ENCODE results near the gene KIF19.

The KIF19 gene

DNA sequence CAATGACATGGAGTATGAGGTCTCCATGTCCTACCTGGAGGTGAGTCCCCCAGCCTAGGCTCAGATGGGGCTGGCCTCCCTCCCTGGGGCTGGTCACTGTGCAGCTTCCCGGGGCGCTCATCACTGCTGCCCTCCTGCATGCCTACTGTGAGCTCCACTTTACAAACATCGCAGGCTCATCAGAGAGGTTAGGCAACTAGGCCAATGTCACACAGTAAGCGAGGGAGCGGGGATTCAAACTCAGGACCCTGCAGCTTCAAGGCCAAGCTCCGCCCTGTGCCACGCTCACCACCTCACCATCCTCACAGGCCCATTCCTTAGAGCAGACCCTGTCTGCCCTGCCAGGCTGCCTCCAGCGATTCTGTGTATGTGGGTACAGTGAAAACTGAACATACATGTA is 17.1 kb downstream of the KIF19 start:
- Histone ChIP-seq H3K4me1 (ENCODE audit: control insufficient read depth in 2 of 2, insufficient read depth in 1 of 2, low read depth in 1 of 2, low read length in 2 of 2) (peaks cover 0 to 10% of the 10 kb centered on the region in 2 donors), H3K4ac (ENCODE audit: low read length) (no peak overlapping the region), H3K79me1 (ENCODE audit: low read depth, low read length) (peaks cover 5% of the 10 kb centered on the region), H2BK5ac (ENCODE audit: low read length) (no peak overlapping the region), H3K36me3 (replicated peaks in 1 of 2; ENCODE audit: control insufficient read depth in 2 of 2, insufficient read depth in 2 of 2, low read length in 2 of 2) (no peaks in the 10 kb centered on the region), H2AK5ac (ENCODE audit: low read depth, low read length) (peak overlapping the region; percentile 93), H2BK12ac (ENCODE audit: low read length) (peak overlapping the region; percentile 84), H3K18ac (ENCODE audit: low read length) (peak overlapping the region; percentile 79), H2BK120ac (ENCODE audit: low read depth, low read length) (no peak overlapping the region), H3K4me2 (ENCODE audit: insufficient read depth, low read length, poor library complexity, severe bottlenecking) (no peak overlapping the region), H3K27ac (replicated peaks; ENCODE audit: low read length) (no peak overlapping the region), H4K91ac (ENCODE audit: low read depth, low read length, poor library complexity) (no peak overlapping the region), H4K8ac (ENCODE audit: low read depth, low read length) (peak overlapping the region; percentile 10), H3K27me3 (ENCODE audit: control insufficient read depth in 3 of 3, insufficient read depth in 3 of 3, low read depth in 1 of 3, low read length in 3 of 3) (peaks cover 0 to 67% (median 2%) of the 10 kb centered on the region in 3 experiments), H3K23ac (ENCODE audit: low read depth, low read length, poor library complexity) (peak overlapping the region; percentile 80), H3K14ac (ENCODE audit: low read length) (peak overlapping the region; percentile 79), H2AFZ (ENCODE audit: low read length) (no peak overlapping the region), H3K9me3 (replicated peaks in 1 of 2; ENCODE audit: control insufficient read depth in 2 of 2, insufficient read depth in 1 of 2, low read depth in 1 of 2, low read length in 2 of 2) (no peaks in the 10 kb centered on the region), H3K9ac (ENCODE audit: low read depth, low read length, poor library complexity) (peak overlapping the region; percentile 75), H2BK15ac (ENCODE audit: low read length) (no peak overlapping the region), H3K4me3 (ENCODE audit: low read length in 2 of 2) (no peak overlapping the region)
- DNase-seq (ENCODE audit: low spot score) = no peak
- no CpG with 5 or more reads among the region's 8 CpGs for WGBS, 2 donors (ENCODE audit: extremely low coverage in 2 of 2, insufficient read length in 2 of 2, insufficient replicate concordance in 1 of 2)

DNA sequence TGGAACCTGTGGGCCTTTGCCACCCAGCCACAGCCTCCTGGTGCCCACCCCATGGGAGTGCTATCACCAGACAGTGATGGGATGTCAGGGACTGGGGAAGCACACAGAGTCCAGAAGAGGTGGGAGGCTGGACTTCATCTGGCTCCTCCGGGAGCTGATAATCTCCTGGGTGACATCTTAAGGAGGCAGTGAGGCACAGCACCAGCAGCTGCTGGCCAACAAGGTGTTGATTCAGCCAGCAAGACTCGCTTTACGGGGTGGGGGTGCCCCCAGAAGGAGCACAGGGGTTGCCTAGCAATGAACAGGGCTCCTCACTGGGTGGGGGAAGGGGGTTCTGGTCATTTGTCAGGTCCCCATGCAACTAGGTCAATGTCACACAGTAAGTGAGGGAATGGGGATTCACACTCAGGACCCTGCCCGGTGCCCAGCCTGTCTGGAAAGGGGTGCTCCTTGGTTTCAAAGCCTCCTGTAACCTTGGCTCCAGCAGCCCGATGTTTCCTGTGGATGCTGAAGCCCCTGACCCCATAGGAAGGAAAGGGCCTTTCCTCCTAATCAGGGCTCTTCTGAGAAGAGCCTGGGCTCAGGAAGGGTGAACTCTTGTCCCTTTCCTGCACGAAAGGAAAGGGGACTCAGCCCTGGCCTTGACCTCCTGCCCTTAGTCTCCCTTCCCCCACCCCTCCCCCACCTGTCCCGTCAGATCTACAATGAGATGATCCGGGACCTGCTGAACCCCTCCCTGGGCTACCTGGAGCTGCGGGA is 17.7 kb downstream of the KIF19 start:
- H2BK5ac ChIP-seq (ENCODE audit: low read length) = no peak overlapping the region
- H3K4ac ChIP-seq (ENCODE audit: low read length) = no peak overlapping the region
- no CpG with 5 or more reads among the region's 9 CpGs for WGBS, 2 donors (ENCODE audit: extremely low coverage in 2 of 2, insufficient read length in 2 of 2, insufficient replicate concordance in 1 of 2)
- H3K4me3 ChIP-seq (ENCODE audit: low read length in 2 of 2) = no peak overlapping the region
- H3K9ac ChIP-seq (ENCODE audit: low read depth, low read length, poor library complexity) = peak overlapping the region; percentile 75
- H3K4me2 ChIP-seq (ENCODE audit: insufficient read depth, low read length, poor library complexity, severe bottlenecking) = no peak overlapping the region
- H3K23ac ChIP-seq (ENCODE audit: low read depth, low read length, poor library complexity) = peak overlapping the region; percentile 5
- H3K14ac ChIP-seq (ENCODE audit: low read length) = peak overlapping the region; percentile 79
- H3K27me3 ChIP-seq (ENCODE audit: control insufficient read depth in 3 of 3, insufficient read depth in 3 of 3, low read depth in 1 of 3, low read length in 3 of 3) = peaks cover 0 to 67% (median 2%) of the 10 kb centered on the region in 3 experiments
- H3K36me3 ChIP-seq (replicated peaks in 1 of 2; ENCODE audit: control insufficient read depth in 2 of 2, insufficient read depth in 2 of 2, low read length in 2 of 2) = no peaks in the 10 kb centered on the region
- H3K18ac ChIP-seq (ENCODE audit: low read length) = peak overlapping the region; percentile 79
- no peak overlapping the region for H3K27ac ChIP-seq (replicated peaks; ENCODE audit: low read length)
- DNase-seq (ENCODE audit: low spot score) = no peak
- H2BK120ac ChIP-seq (ENCODE audit: low read depth, low read length) = no peak overlapping the region
- peak overlapping the region; percentile 93 for H2AK5ac ChIP-seq (ENCODE audit: low read depth, low read length)
- peaks cover 0 to 10% of the 10 kb centered on the region in 2 donors for H3K4me1 ChIP-seq (ENCODE audit: control insufficient read depth in 2 of 2, insufficient read depth in 1 of 2, low read depth in 1 of 2, low read length in 2 of 2)
- H3K9me3 ChIP-seq (replicated peaks in 1 of 2; ENCODE audit: control insufficient read depth in 2 of 2, insufficient read depth in 1 of 2, low read depth in 1 of 2, low read length in 2 of 2) = no peaks in the 10 kb centered on the region
- H4K91ac ChIP-seq (ENCODE audit: low read depth, low read length, poor library complexity) = no peak overlapping the region
- H2AFZ ChIP-seq (ENCODE audit: low read length) = no peak overlapping the region
- peaks cover 5% of the 10 kb centered on the region for H3K79me1 ChIP-seq (ENCODE audit: low read depth, low read length)
- H2BK12ac ChIP-seq (ENCODE audit: low read length) = no peak overlapping the region
- H2BK15ac ChIP-seq (ENCODE audit: low read length) = no peak overlapping the region
- peak overlapping the region; percentile 10 for H4K8ac ChIP-seq (ENCODE audit: low read depth, low read length)

DNA sequence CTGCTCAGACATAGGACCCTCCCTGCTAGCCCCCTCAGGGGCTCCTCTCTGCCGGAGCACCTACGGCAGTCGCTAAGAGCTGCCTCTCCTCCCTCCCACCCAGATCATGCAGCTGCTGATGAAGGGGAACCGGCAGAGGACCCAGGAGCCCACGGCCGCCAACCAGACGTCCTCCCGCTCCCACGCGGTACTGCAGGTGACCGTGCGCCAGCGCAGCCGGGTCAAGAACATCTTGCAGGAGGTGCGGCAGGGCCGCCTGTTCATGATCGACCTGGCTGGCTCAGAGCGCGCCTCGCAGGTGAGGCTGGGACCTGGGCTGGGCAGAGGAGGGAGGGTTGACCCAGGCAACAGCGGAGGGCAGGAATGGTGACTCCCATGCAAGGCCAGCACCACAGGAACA is 18.6 kb downstream of the KIF19 start:
- H3K79me1 ChIP-seq (ENCODE audit: low read depth, low read length) = peaks cover 3% of the 10 kb centered on the region
- peaks cover 0 to 69% (median 2%) of the 10 kb centered on the region in 3 experiments for H3K27me3 ChIP-seq (ENCODE audit: control insufficient read depth in 3 of 3, insufficient read depth in 3 of 3, low read depth in 1 of 3, low read length in 3 of 3)
- no peak overlapping the region for H4K91ac ChIP-seq (ENCODE audit: low read depth, low read length, poor library complexity)
- no peaks in the 10 kb centered on the region for H3K9me3 ChIP-seq (replicated peaks in 1 of 2; ENCODE audit: control insufficient read depth in 2 of 2, insufficient read depth in 1 of 2, low read depth in 1 of 2, low read length in 2 of 2)
- no peak overlapping the region for H3K4me2 ChIP-seq (ENCODE audit: insufficient read depth, low read length, poor library complexity, severe bottlenecking)
- no peak overlapping the region for H4K8ac ChIP-seq (ENCODE audit: low read depth, low read length)
- no peak overlapping the region for H3K14ac ChIP-seq (ENCODE audit: low read length)
- H2AFZ ChIP-seq (ENCODE audit: low read length) = no peak overlapping the region
- H3K4me1 ChIP-seq (ENCODE audit: control insufficient read depth in 2 of 2, insufficient read depth in 1 of 2, low read depth in 1 of 2, low read length in 2 of 2) = peaks cover 0 to 10% of the 10 kb centered on the region in 2 donors
- peak overlapping the region; percentile 66 for H3K18ac ChIP-seq (ENCODE audit: low read length)
- WGBS, 2 donors (ENCODE audit: extremely low coverage in 2 of 2, insufficient read length in 2 of 2, insufficient replicate concordance in 1 of 2) = no CpG with 5 or more reads among the region's 21 CpGs
- no peak overlapping the region for H3K27ac ChIP-seq (replicated peaks; ENCODE audit: low read length)
- H2BK120ac ChIP-seq (ENCODE audit: low read depth, low read length) = no peak overlapping the region
- H3K36me3 ChIP-seq (replicated peaks in 1 of 2; ENCODE audit: control insufficient read depth in 2 of 2, insufficient read depth in 2 of 2, low read length in 2 of 2) = no peaks in the 10 kb centered on the region
- H2BK12ac ChIP-seq (ENCODE audit: low read length) = no peak overlapping the region
- no peak overlapping the region for H3K23ac ChIP-seq (ENCODE audit: low read depth, low read length, poor library complexity)
- H3K4ac ChIP-seq (ENCODE audit: low read length) = no peak overlapping the region
- peak overlapping the region; percentile 97 for H2AK5ac ChIP-seq (ENCODE audit: low read depth, low read length)
- DNase-seq (ENCODE audit: low spot score) = no peak
- no peak overlapping the region for H3K4me3 ChIP-seq (ENCODE audit: low read length in 2 of 2)
- no peak overlapping the region for H2BK15ac ChIP-seq (ENCODE audit: low read length)
- H3K9ac ChIP-seq (ENCODE audit: low read depth, low read length, poor library complexity) = no peak overlapping the region
- H2BK5ac ChIP-seq (ENCODE audit: low read length) = peak overlapping the region; percentile 59

DNA sequence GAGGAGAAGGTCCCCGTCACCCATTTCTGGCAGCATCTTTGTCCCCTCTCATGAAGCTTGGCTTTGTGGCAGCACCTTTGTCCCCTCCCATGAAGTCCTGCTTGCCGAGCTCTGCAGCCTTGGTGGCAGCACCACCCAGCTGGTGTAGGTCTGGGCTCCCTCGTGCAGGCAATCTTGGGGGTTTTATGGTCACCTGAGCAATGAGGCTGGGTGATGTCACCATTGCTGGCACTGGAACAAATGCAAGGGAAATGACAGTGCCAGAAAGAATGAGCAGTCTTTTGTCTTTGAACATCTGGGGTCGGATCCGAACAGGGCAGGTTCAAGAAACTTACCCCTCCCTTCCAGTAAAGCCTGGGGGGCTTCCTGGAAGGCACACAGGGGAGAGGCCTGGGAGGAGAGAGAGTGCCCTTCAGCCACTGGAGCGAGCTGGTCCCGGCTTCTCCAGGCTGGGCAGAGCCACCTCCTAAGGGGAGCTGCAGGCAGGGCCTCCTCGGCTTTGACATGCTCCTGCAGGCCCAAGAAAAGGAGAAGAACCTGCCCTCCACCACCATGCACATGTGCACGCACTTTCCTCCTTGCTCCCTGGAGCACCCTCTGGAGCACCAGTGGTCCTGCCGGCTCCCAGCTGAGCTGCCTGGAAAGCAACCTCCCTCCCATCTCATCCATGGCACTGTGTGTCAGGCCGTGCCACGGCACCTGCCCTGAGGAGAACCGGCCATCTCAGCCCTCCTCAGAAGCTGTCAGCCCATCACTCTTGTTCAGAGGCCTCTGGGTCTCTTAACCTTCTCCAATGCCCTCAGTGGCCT is 19.6 kb downstream of the KIF19 start:
- H3K23ac ChIP-seq (ENCODE audit: low read depth, low read length, poor library complexity) = peak overlapping the region; percentile 68
- H3K79me1 ChIP-seq (ENCODE audit: low read depth, low read length) = peaks cover 3% of the 10 kb centered on the region
- H2BK15ac ChIP-seq (ENCODE audit: low read length) = peak overlapping the region; percentile 55
- no peak overlapping the region for H2BK12ac ChIP-seq (ENCODE audit: low read length)
- peaks cover 0 to 7% of the 10 kb centered on the region in 2 donors for H3K4me1 ChIP-seq (ENCODE audit: control insufficient read depth in 2 of 2, insufficient read depth in 1 of 2, low read depth in 1 of 2, low read length in 2 of 2)
- no peak overlapping the region for H3K27ac ChIP-seq (replicated peaks; ENCODE audit: low read length)
- peak overlapping the region; percentile 59 for H2BK5ac ChIP-seq (ENCODE audit: low read length)
- H4K91ac ChIP-seq (ENCODE audit: low read depth, low read length, poor library complexity) = no peak overlapping the region
- H2AFZ ChIP-seq (ENCODE audit: low read length) = no peak overlapping the region
- no peak overlapping the region for H3K14ac ChIP-seq (ENCODE audit: low read length)
- H3K9me3 ChIP-seq (replicated peaks in 1 of 2; ENCODE audit: control insufficient read depth in 2 of 2, insufficient read depth in 1 of 2, low read depth in 1 of 2, low read length in 2 of 2) = no peaks in the 10 kb centered on the region
- H3K4ac ChIP-seq (ENCODE audit: low read length) = no peak overlapping the region
- no peak for DNase-seq (ENCODE audit: low spot score)
- no peaks in the 10 kb centered on the region for H3K36me3 ChIP-seq (replicated peaks in 1 of 2; ENCODE audit: control insufficient read depth in 2 of 2, insufficient read depth in 2 of 2, low read length in 2 of 2)
- H3K18ac ChIP-seq (ENCODE audit: low read length) = no peak overlapping the region
- H3K9ac ChIP-seq (ENCODE audit: low read depth, low read length, poor library complexity) = no peak overlapping the region
- no peak overlapping the region for H3K4me3 ChIP-seq (ENCODE audit: low read length in 2 of 2)
- H3K27me3 ChIP-seq (ENCODE audit: control insufficient read depth in 3 of 3, insufficient read depth in 3 of 3, low read depth in 1 of 3, low read length in 3 of 3) = peaks cover 0 to 67% (median 3%) of the 10 kb centered on the region in 3 experiments
- WGBS, 2 donors (ENCODE audit: extremely low coverage in 2 of 2, insufficient read length in 2 of 2, insufficient replicate concordance in 1 of 2) = no CpG with 5 or more reads among the region's 13 CpGs
- no peak overlapping the region for H3K4me2 ChIP-seq (ENCODE audit: insufficient read depth, low read length, poor library complexity, severe bottlenecking)
- H4K8ac ChIP-seq (ENCODE audit: low read depth, low read length) = no peak overlapping the region
- H2AK5ac ChIP-seq (ENCODE audit: low read depth, low read length) = peak overlapping the region; percentile 37
- no peak overlapping the region for H2BK120ac ChIP-seq (ENCODE audit: low read depth, low read length)
